Cerebellar cortex (tissue), 1 donor: ENCODE results near the gene RNASE9.
"Not testable (repeated sequence)": the region's sequence is repeated elsewhere in the genome, so short reads cannot be mapped to it uniquely, and the experiment has no call there.

Experiments
- DNase-seq: peaks from one replicate; pipeline ENCODE4 v3.0.0-alpha.2; 2015; ENCODE audit warnings: low spot score

The RNASE9 gene

DNA sequence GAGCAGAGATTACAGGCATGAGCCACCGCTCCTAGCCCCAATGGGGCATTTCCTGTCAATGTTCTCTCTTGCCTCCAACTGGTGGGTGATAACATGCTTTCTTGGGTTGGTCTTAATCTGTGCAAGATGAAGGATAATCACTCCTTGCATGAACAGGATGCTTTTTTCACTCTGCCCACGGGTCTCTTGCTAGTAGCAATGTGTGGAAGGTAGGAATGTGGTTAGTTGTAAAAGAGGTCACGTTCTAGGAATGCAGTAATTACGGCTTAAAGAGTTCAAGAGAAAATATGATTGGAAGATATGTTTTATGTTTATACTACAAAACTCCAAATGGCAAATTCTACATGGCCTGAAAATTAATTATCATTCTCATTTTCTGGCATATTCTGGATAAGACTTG lies 45.0 kb downstream of the RNASE9 start:
- no peak for DNase-seq

DNA sequence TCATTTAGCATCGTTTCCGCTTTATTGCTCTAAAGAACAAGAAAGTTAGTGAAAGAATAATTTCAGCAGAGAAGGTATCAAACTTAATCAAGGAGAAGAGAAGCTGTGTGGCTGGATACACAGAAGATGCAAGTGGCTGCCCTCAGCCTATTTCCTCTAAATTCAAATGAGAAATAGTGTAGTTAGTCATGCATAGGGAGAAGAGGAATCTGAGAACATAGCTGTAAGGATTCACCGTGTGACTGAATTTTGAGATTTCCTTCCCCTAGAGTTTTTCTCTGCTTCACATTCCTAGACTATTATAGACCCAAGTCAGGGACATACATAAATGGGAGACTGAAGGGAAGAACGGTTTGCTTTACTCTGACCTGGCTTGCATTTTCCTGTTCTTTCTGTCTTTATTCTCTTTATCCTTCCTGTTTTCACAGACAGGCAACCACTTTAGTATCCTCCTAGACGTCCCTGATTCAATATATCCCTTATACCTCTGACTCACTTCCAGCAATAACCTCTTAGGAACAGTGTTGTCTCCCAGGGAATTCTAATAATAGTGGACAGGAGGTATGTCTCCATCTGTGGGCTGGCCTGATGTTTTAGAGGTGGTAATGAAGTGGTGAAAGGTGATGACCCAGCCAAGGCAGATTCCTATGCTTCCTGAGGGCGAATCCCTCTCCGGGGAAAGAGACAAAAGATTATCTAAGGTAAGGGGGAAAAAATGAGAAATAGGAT lies 48.5 kb downstream of the RNASE9 start:
- DNase-seq = no peak

DNA sequence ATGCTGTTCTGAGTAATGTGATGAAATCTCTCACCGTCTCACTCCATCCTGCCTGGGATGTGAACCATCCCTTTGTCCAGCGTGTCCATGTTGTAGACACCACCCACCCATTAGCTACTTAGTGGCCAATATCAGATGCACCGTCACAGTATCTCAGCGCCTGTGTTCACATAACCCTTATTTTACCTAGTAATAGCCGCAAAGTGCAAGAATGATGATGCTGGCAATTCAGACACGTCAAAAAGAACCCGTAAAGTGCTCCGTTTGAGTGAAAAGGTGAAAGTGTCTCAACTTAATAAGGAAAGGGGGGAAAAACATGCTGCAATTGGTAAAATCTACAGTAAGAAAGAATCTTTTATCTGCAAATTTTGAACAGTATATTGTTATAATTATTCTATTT lies 52.5 kb downstream of the RNASE9 start:
- DNase-seq = no peak

DNA sequence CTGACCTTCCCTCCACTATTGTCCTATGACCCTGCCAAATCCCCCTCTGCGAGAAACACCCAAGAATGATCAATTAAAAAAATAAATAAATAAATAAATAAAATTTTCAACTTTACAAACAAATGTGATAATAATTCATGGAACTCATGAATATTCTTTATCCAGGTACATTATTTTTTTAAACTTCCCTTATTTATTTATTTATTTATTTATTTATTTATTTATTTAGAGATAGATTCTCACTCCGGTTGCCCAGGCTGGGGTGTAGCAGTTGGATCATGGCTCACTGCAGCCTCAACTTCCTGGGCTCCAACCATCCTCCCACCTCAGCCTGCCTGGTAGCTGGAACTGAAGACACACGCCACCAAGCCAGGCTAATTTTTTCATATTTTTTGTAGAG lies 53.3 kb downstream of the RNASE9 start:
- DNase-seq = not testable (repeated sequence)

DNA sequence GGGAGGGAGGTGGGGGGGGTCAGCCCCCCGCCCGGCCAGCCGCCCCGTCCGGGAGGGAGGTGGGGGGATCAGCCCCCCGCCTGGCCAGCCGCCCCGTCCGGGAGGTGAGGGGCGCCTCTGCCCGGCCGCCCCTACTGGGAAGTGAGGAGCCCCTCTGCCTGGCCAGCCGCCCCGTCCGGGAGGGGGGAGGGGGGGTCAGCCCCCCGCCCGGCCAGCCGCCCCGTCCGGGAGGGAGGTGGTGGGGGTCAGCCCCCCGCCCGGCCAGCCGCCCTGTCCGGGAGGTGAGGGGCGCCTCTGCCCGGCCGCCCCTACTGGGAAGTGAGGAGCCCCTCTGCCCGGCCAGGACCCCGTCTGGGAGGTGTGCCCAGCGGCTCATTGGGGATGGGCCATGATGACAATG lies 54.1 kb downstream of the RNASE9 start:
- DNase-seq = not testable (repeated sequence)

DNA sequence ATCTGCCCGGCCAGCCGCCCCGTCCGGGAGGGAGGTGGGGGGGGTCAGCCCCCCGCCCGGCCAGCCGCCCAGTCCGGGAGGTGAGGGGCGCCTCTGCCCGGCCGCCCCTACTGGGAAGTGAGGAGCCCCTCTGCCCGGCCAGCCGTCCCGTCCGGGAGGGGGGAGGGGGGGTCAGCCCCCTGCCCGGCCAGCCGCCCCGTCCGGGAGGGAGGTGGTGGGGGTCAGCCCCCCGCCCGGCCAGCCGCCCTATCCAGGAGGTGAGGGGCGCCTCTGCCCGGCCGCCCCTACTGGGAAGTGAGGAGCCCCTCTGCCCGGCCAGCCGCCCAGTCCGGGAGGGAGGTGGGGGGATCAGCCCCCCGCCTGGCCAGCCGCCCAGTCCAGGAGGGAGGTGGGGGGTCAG lies 54.6 kb downstream of the RNASE9 start:
- DNase-seq = not testable (repeated sequence)
